Activated T-helper 1 cell treated with anti-CD3 and anti-CD28 coated beads, Interleukin-12 subunit alpha, Interleukin-12 subunit beta, Interleukin-2, Interleukin-4 antibody, amounts not matched to agents 30 ng/mL and 10 ng/mL and 1 ng/mL, durations not matched to agents 14 hours and 24 hours and 36 hours (primary cell): ENCODE measurements around the gene FAM124A. TPM values are rescaled to one million over a fixed set of nuclear protein-coding genes. Genes with fewer than 3 reads are reported as not detected.
A peak's percentile ranks its signal among the peaks of the same experiment; 100 is the strongest.

ENCODE experiments used
- DNase-seq: peaks from one replicate; pipeline ENCODE4 v3.0.0; 2021; ENCODE audit warnings: low spot score
- H3K27ac Mint-ChIP-seq: one replicate; pipeline ENCODE4 v1.8.0; 2021; ENCODE audit warnings: mild to moderate bottlenecking, mixed read lengths
- H3K27me3 Mint-ChIP-seq: one replicate; pipeline ENCODE4 v1.8.0; 2022; ENCODE audit warnings: mild to moderate bottlenecking, moderate library complexity, mixed read lengths; ENCODE audit not compliant: insufficient read depth
- H3K36me3 Mint-ChIP-seq: one replicate; pipeline ENCODE4 v1.8.0; 2021; ENCODE audit warnings: low read depth, mixed read lengths
- H3K4me1 Mint-ChIP-seq: one replicate; pipeline ENCODE4 v1.8.0; 2021; ENCODE audit warnings: low read depth, mixed read lengths
- H3K4me3 Mint-ChIP-seq: one replicate; pipeline ENCODE4 v1.8.0; 2021; ENCODE audit warnings: mild to moderate bottlenecking, moderate library complexity, mixed read lengths
- H3K9me3 Mint-ChIP-seq: one replicate; pipeline ENCODE4 v1.8.0; 2021; ENCODE audit warnings: mixed read lengths
- intact Hi-C: fragments of 100-400 bp; cut with micrococcal nuclease; formaldehyde crosslinking; loops from one replicate; pipeline ENCODE4 v1.15.1; 2024
- total RNA-seq: library from RNA; stranded (reverse); gene quantifications from 2 replicates; pipeline ENCODE4 v1.2.3, GENCODE V29; 2022

The FAM124A gene
- total RNA-seq, 1 donor from 2014 or later, result 0.67 TPM

DNA sequence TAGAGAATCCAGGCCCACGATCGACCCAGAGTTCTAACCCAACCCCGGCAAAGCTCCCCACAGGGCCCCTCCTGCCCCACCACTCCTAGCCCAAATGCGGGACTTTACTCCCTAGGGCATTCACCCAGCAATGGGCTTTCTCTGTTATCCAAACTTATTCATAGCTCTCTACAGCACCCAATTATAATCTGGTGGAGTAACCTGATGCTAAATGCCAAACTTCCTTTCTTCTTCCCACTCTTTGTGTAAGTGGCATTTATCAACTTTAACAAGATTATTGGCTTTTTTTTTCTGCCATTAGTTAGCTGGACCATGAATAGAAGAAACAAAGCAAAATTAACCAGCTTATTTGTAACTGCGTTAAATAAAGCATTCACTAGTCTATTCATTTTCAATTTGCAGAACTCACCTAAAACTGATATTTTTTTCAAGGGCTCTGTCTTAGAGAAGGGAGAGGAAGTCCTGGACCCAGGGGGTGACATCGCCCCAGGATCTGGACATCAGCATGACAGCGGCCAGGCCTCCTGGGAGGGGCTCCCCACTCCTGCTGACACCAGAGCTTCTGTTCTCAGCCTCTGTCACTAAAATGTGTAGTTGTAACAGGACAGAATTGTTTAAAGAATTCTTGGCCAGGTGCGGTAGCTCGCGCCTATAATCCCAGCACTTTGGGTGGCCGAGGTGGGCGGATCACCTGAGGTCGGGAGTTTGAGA, 1.5 kb downstream of the FAM124A start:
- Mint-ChIP-seq H3K4me3 (peak overlapping the region; percentile 71), H3K27ac (no peak overlapping the region), H3K27me3 (peaks cover 58% of the 10 kb centered on the region), H3K9me3 (no peaks in the 10 kb centered on the region), H3K36me3 (no peaks in the 10 kb centered on the region), H3K4me1 (no peaks in the 10 kb centered on the region)
- no peak for DNase-seq
- intact Hi-C loops, result loop anchor here (2.0 to 10.0 kb wide), 2 partner anchors 201 to 573 kb away; no protein-coding TSS in a partner anchor

DNA sequence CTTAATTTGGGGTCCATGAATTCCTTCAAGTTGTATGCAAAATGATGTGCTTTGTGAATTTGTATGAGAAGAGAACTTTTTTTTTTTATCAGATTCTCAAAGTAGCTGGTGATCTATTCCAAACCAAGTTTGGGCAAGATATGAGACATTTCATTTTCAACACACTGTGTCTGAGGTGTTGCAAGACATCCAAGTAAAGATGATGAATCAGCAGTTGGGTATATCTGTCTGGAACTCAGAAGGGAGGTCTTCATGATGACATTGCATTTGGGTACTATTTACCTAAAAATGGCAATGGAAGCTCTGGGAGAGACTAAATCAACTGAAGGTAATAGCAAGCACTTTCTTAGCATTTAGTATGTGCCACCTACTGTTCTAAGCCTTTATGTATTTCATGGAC, 2.8 kb downstream of the FAM124A start:
- intact Hi-C loops, result loop anchor here (10.0 kb wide), 1 partner anchor 200 kb away; no protein-coding TSS in a partner anchor
- peaks cover 61% of the 10 kb centered on the region for H3K27me3 Mint-ChIP-seq

DNA sequence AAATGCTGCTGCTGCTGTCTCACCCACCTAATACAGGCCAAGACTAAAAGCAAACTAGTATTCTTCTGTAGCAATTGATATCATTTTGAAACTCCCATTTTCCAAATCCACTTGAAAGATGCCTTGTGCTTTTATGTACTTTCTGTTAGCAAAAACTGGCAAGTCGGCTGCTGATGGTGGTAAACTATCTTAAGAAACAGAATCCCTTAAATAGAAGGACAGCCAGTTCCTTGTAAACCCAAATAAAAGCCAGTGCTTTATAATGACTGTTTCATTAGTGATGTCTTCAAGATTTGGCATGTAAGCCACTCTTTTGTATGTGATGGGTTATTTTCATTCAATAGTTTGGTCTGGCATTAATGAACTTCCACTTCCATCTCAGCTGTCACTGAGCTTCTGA, 5.2 kb downstream of the FAM124A start:
- intact Hi-C loops, result loop anchor here (10.0 kb wide), 1 partner anchor 197 kb away; no protein-coding TSS in a partner anchor
- no peak for DNase-seq
- H3K4me1 Mint-ChIP-seq, result peaks cover 10% of the 10 kb centered on the region
- peaks cover 56% of the 10 kb centered on the region for H3K27me3 Mint-ChIP-seq
- no peak overlapping the region for H3K27ac Mint-ChIP-seq
- H3K4me3 Mint-ChIP-seq, result no peak overlapping the region
- no peaks in the 10 kb centered on the region for H3K9me3 Mint-ChIP-seq
- no peaks in the 10 kb centered on the region for H3K36me3 Mint-ChIP-seq

More for the DNA sequence above, 2.8 kb downstream of the FAM124A start:
- DNase-seq, result no peak
- peaks cover 1% of the 10 kb centered on the region for H3K4me1 Mint-ChIP-seq
- no peaks in the 10 kb centered on the region for H3K36me3 Mint-ChIP-seq
- peak overlapping the region; percentile 62 for H3K4me3 Mint-ChIP-seq
- H3K9me3 Mint-ChIP-seq, result no peaks in the 10 kb centered on the region
- no peak overlapping the region for H3K27ac Mint-ChIP-seq

DNA sequence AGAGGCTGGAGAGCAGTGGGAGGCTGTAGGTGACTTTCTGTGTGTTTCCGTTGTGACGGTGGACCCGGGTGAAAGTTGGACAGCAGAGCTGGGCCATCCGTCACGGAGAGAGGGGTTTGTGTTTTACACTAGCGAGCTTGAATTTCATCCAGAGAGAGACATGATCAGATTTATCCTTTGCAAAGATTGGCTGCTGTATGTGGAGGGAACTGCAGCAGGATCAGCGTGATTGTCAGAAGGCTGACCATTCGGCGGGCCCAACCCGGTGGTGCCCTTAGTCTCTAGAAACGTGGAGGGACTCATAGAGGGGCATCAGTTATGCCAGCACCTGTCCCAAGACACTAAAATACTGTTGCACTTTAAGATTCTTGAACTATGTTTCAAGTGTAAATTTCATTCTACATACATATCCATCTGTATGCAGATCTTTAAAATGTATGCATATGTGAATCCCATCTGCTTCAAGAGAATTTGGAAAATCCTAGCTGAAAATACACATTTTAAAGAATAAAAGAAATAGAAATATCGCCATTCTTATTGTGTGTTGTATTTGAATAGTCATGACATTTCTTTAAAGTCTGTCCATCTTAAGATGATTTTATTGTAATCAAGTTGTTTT, 7.0 kb downstream of the FAM124A start:
- Mint-ChIP-seq H3K27me3 (peaks cover 44% of the 10 kb centered on the region), H3K27ac (no peak overlapping the region), H3K4me3 (no peak overlapping the region), H3K9me3 (no peaks in the 10 kb centered on the region), H3K36me3 (no peaks in the 10 kb centered on the region), H3K4me1 (peaks cover 10% of the 10 kb centered on the region)
- no peak for DNase-seq
- intact Hi-C loops, result loop anchor here (10.0 kb wide), 1 partner anchor 196 kb away; no protein-coding TSS in a partner anchor

DNA sequence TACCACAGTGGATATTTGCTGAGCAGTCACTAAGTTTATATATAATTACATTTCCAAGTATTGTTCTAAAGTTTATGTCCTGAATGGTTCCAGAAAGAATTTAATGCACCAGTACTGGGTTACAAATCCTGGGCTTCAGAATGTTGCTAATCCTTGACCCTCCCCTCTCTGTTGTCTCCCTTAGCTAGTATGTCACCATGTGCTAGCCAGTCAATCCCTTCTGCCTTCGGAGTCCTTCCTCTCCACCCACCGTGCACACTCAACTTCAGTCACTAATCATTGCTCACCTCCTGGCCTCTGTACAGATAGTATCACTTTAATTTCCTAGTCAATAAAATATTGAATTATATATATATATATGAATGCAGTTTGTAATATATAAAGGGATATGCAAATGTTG, 7.5 kb downstream of the FAM124A start:
- H3K4me3 Mint-ChIP-seq, result no peak overlapping the region
- intact Hi-C loops, result loop anchor here (10.0 kb wide), 1 partner anchor 195 kb away; no protein-coding TSS in a partner anchor
- peaks cover 10% of the 10 kb centered on the region for H3K4me1 Mint-ChIP-seq
- no peak for DNase-seq
- no peaks in the 10 kb centered on the region for H3K36me3 Mint-ChIP-seq
- H3K27ac Mint-ChIP-seq, result no peak overlapping the region
- H3K9me3 Mint-ChIP-seq, result no peaks in the 10 kb centered on the region
- peaks cover 39% of the 10 kb centered on the region for H3K27me3 Mint-ChIP-seq

DNA sequence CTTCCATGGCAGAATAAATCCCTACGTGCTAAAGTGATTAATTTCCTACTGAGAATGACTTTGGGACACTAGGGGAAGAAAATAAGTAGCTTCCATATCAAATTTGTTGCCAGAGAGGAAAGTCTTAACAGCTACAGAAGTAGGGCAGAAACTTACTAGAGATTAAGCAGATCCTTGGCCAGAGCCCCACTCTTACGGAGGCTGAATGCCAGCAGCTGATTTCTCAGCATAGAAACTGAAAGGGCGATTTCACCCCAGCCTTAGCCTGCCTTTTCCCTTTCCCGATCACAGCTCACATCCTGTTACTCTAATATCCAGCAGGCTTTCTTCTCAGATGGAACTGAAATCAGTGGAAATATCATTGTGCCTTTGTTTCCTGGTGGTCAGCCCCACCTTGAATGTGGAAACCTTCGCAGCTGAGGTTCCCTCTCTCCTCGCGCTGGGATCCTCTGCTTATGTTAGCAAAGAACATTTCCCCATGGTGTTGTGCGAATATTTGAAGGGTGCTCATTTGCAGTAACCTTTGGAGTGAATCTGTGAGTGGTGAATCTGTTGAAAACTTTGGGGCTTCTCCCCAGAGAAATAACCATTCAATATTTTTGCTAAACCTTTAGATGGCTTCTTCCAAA, 8.4 kb downstream of the FAM124A start:
- H3K4me1 Mint-ChIP-seq, result peaks cover 10% of the 10 kb centered on the region
- peaks cover 30% of the 10 kb centered on the region for H3K27me3 Mint-ChIP-seq
- H3K36me3 Mint-ChIP-seq, result no peaks in the 10 kb centered on the region
- no peaks in the 10 kb centered on the region for H3K9me3 Mint-ChIP-seq
- peak overlapping the region; percentile 52 for H3K4me3 Mint-ChIP-seq
- DNase-seq, result no peak
- H3K27ac Mint-ChIP-seq, result no peak overlapping the region
- intact Hi-C loops, result no loop called here

DNA sequence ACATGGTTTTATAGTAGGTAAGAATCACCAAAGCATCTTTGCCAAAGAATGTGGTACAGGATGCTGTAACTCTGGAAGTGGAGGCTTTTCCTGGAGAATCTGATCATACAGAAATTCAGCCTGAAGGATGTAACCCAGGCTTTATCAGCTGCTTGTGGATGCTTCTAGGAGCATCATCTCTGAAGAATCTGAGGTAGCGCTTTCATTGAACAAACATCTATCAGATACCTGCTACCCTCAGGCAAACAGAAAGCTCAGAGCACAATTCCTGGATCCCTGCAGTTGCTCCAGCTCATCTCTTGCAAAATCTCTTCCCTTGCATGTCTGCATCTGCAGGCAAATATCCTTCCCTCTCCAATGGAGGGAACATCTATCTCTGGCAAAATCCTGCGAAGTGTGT, 9.3 kb downstream of the FAM124A start:
- peaks cover 31% of the 10 kb centered on the region for H3K27me3 Mint-ChIP-seq

DNA sequence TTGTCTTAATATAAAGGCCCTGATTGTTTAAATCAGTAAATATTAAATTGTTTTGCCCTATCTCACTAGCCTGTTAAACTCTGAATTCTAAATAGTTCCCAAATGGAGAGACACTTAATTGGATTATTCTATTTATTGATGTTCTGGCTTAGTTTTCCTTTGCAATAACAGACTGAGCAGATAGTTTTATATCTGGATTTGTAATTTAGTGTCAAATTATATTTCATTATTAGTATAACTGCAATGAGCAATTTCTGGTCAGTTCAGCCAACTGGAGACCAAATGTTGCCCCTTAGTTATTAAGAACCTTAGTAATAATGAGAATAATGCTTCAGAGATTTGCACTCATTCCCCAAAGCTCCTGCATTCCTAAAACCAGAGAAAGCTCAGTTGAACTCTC, 10.1 kb downstream of the FAM124A start:
- DNase-seq, result no peak
- Mint-ChIP-seq H3K36me3 (no peaks in the 10 kb centered on the region), H3K4me1 (peaks cover 10% of the 10 kb centered on the region), H3K27me3 (peaks cover 32% of the 10 kb centered on the region), H3K4me3 (no peak overlapping the region), H3K27ac (no peak overlapping the region), H3K9me3 (no peaks in the 10 kb centered on the region)
- intact Hi-C loops, result no loop called here

More for the DNA sequence above, 9.3 kb downstream of the FAM124A start:
- intact Hi-C loops, result no loop called here
- Mint-ChIP-seq H3K9me3 (no peaks in the 10 kb centered on the region), H3K27ac (no peak overlapping the region), H3K4me1 (peaks cover 10% of the 10 kb centered on the region), H3K36me3 (no peaks in the 10 kb centered on the region), H3K4me3 (no peak overlapping the region)
- no peak for DNase-seq

DNA sequence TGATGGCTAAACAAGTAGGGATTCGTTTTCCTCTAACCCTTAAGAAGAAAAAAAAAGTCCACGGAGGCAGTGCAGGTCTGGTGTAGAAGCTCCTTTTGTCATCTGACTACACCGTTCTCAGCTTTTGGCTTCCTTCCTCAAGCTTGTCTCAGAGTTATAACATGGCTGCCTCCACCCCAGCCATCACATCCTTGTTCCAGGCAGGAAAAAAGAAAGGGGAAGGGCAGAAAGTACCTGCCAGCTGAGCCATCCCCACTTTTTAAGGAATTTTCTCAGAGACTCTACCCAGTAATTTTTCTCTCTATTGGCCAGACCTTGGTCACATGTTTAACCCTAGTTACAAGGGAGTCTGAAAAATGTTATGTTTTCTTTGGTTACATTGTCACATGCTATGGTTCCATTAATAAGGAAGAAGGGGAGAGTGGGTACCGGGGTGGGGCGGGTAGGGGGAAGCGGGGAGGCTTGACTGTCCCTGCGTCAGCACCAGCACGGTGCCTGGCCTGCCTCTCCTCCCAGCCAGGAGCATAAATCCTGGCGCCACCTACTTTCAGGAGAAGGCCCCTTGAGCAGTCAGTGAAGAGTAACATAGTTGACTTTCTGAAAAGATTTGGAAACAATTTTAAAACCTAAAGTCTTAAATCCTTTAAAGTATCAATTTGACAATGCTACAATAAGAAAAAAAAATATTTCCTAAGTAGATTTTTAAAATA, 11.1 kb downstream of the FAM124A start:
- no peaks in the 10 kb centered on the region for H3K36me3 Mint-ChIP-seq
- no peak overlapping the region for H3K27ac Mint-ChIP-seq
- H3K4me1 Mint-ChIP-seq, result peaks cover 10% of the 10 kb centered on the region
- intact Hi-C loops, result no loop called here
- no peak for DNase-seq
- no peak overlapping the region for H3K4me3 Mint-ChIP-seq
- H3K27me3 Mint-ChIP-seq, result peaks cover 29% of the 10 kb centered on the region
- H3K9me3 Mint-ChIP-seq, result no peaks in the 10 kb centered on the region

DNA sequence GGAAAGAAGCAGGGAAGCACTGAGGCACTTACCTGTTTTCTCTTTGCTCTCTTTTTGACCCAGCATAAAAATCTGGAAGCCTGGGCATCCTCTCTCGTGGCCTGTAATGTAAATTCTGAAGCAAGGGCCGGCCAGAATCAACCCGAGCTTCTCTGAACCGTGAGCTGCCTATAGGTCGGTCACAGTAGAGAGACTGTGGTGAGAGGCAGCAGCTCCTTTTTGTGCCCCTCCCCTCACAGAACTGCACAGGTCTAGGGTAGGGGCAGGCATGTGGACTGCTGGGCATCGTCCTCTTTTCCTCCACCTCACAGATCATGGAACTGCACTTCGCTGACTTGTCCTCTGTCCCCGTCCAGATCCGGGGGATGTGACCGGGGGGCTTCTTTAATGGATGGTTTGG, 12.5 kb downstream of the FAM124A start:
- intact Hi-C loops, result no loop called here
- no peak overlapping the region for H3K4me3 Mint-ChIP-seq
- H3K27me3 Mint-ChIP-seq, result peaks cover 20% of the 10 kb centered on the region
- H3K9me3 Mint-ChIP-seq, result no peaks in the 10 kb centered on the region
- no peak for DNase-seq
- H3K27ac Mint-ChIP-seq, result no peak overlapping the region
- no peaks in the 10 kb centered on the region for H3K36me3 Mint-ChIP-seq
- peaks cover 10% of the 10 kb centered on the region for H3K4me1 Mint-ChIP-seq

DNA sequence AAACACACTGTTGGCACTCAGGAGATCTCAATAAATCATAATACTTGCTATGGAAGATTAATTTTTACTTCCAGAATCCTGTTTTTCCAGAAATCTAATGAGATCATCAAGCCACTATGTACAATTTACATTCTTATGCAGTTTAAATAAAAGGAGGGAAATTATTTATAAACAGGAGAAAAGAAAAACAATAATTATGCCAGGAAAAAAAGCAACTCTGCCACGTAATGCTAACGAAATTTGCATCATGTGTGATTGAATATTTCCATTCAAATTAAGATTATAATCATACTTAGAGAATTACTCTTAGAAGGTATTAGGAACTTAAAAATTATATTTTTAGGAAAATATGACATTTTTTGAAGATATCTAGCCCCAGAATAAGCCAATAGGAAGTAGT, 13.0 kb downstream of the FAM124A start:
- Mint-ChIP-seq H3K27me3 (peaks cover 22% of the 10 kb centered on the region), H3K9me3 (no peaks in the 10 kb centered on the region), H3K4me1 (peaks cover 7% of the 10 kb centered on the region), H3K27ac (no peak overlapping the region), H3K4me3 (no peak overlapping the region), H3K36me3 (no peaks in the 10 kb centered on the region)
- intact Hi-C loops, result no loop called here
- DNase-seq, result no peak

DNA sequence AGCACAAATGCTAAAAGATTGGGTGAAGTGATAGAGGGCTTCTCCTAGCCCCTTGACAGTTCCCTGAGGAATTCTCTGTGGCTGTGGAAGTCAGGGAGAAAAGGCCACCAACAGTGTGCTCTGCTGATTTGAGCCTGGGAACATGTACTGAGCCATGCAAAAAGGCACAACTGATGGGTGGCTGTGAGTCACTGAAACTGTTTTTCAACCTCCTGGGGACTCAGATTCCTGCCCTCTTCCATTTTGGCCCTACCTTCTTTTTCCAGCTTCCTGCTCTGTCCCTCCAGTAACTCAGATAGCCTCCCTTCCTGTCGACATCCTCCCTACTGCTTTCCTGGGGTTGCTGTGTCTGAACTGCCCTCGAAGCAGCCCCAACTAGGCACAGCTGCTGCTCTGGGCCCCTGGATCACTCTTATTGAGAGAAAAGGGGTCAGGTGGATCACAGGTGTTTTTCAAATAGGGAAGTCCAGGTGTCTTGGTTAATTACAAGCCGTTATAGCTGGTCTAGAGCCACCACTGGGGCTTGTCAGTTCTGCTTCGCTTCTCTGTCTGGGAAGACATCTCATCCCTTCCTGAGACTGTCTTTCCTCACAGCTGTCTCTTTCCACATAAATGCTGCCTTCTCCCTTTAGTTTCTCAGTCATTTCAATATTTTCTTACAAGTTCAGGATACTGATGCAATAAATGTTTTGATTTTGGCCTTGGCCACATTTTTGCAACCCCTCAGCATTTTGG, 13.7 kb downstream of the FAM124A start:
- Mint-ChIP-seq H3K4me3 (no peak overlapping the region), H3K27me3 (peaks cover 21% of the 10 kb centered on the region), H3K36me3 (no peaks in the 10 kb centered on the region), H3K4me1 (no peaks in the 10 kb centered on the region), H3K27ac (no peak overlapping the region), H3K9me3 (no peaks in the 10 kb centered on the region)
- intact Hi-C loops, result no loop called here
- no peak for DNase-seq
